Uterus (tissue), 2 donors: ENCODE results near the gene SAMD8.

Source experiments
- CTCF ChIP-seq, 4 experiments: fragments of 200-600 bp in 2 of 4; fragments of 450-650 bp in 2 of 4; sonication (generic) in 2 of 4; IDR thresholded peaks; one replicate each; pipeline ENCODE4 v1.5.1; 2016 to 2019; ENCODE audit warnings: antibody characterized with exemption in 4 of 4, mild to moderate bottlenecking in 2 of 4, moderate library complexity in 1 of 4
- POLR2A ChIP-seq, 2 donors: fragments of 450-650 bp; IDR thresholded peaks; one replicate each; pipeline ENCODE4 v1.6.1; 2016; ENCODE audit warnings: antibody characterized with exemption in 2 of 2, mild to moderate bottlenecking in 1 of 2, moderate library complexity in 1 of 2

DNA sequence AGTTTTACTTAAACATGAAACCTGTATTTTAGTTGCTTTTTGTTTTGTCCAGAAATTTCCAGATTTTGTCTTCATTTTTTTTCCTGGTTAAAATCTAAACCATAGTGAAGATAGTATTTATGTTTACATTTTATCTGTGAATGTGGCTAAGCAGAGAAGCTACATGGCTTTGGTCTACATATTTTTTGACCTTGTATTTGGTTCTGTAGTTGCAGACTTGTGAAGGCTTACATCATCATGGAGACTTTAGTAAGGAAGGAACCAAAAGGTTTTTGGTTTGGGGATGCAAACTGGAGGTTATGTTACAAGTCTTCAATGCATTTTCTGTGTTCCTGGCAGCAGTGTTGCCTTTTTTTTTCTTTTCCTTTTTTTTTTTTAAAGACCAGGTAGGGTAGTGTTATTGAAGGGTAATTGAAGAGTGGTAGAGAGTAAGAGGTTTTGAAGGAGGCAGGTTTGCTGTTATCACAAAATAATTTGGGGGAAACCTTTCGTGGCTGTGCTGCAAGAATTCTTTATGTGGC is 68.3 kb downstream of the SAMD8 start:
- TF ChIP-seq POLR2A (IDR thresholded peaks at IDR 0.05) (no peak), CTCF (IDR thresholded peaks at IDR 0.05) (no peak)
